Raji (cell line): Measurements from ENCODE around the gene CLEC17A.

Source experiments
- POLR2A ChIP-seq: IDR thresholded peaks from 2 replicates; pipeline ENCODE4 v1.6.1; 2011; ENCODE audit warnings: low read depth, low read length, control low read depth; ENCODE audit not compliant: insufficient read depth

The CLEC17A gene

DNA sequence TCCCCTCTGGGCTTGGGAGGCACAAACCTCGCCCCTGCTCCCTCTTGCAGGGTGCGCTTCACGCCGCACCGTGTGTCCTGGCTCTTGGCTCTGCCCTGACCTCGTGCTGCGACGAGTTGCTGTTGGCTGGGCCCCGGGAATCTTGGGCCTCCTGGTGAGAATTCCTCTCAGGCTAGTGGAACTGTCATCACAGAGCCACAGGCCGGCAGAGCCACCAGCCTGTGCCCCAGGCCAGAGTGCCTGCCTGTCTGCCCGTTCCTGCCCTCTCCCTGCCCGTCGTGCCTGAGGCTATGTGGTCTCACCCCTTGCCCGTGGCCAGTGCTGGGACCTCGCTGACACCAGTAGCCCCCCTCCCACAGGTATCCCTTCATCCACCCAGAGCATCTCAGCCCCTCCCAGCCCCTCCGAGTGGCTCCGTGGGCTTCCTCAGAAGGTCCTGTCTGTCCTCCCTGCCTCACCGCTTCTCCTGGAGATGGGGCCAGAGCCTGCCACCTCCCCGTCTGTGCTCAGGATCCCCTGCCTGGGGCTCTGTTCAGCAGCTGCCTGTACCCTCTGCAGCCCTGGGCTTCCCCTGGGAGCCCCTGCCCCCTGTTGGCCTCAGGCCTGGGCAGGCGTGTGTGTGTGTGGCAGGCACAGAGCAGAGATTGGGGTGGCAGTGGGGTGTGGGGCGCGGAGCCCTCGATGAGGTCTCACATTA, 24.4 kb upstream of the CLEC17A start:
- TF ChIP-seq POLR2A = no peak

DNA sequence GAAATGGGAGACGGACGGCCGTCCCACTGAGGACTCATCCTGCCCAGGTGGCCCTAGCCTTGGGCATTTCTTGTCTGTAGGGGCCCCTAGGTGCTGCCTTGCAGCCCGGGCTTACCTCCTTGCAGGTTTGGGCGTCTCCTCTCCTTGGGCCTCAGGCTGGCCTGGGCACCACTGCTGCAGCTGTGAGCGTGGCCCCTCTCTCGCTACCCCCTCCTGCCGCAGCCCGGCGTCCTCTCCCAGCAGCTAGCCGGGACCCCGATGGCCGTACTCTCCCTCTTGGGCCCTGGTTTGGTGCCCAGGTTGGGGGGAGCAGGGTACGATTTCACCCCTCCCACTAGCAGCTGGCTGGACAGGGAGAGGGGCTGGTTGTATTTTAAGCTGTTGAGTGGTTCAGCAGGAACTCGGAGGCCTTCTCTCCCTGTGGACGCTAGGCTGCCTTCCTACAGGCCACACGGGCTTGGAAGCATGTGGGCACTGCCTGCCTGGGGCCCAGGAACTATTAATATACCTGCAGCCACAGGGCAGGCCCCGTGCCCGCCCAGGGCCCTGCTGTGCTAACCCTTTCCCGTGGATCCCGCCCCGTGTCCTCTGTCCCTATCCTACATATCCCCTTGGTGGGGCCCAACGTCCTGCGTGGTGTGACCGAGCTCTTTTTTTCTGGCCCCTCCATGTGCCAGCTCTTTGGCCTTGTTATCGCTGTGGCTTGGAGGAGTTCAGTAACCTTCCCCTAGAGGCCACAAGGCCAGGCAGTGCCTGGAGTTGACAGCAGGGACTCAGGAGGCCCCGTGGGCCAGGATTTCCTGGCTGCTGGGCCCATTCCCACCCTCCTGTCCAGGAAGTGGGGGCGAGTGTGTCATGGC, 22.7 kb upstream of the CLEC17A start:
- no peak for TF ChIP-seq POLR2A

DNA sequence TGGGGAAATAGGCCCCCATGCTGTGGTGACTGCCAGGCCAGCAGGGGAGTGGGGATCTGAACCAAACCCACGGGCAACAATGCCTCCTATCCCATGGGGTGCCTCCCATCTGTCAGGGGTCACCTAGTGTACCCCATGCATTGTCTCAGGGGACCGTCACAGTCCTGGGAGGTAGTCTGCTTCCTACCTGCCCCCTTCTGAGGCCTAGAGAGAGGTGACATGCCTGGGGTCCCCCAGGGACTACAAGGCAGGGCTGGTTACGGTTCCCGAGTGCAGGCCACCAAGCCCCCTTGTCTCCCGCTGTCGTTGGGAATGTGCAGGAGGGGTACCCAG, 22.1 kb upstream of the CLEC17A start:
- no peak for TF ChIP-seq POLR2A

DNA sequence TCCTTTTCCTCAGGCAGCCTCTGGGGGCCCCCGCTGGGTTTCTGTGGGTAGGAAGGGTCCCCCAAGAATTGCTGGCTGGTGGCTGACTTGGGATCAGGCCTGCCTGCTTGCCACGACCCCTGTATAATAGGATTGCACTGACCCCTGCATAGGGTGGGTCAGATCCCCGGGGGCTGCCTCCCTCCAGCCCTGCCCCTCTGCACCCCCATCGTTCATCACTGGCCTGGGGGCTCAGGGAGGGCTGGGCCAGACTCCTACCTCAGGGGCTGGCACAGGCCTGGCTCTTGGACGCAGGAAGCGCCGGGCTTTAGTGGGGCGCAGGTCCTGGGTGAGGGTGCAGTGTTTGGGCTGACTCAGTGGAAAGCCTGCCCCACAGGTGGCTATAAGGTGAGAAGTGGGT, 21.6 kb upstream of the CLEC17A start:
- TF ChIP-seq POLR2A = no peak

DNA sequence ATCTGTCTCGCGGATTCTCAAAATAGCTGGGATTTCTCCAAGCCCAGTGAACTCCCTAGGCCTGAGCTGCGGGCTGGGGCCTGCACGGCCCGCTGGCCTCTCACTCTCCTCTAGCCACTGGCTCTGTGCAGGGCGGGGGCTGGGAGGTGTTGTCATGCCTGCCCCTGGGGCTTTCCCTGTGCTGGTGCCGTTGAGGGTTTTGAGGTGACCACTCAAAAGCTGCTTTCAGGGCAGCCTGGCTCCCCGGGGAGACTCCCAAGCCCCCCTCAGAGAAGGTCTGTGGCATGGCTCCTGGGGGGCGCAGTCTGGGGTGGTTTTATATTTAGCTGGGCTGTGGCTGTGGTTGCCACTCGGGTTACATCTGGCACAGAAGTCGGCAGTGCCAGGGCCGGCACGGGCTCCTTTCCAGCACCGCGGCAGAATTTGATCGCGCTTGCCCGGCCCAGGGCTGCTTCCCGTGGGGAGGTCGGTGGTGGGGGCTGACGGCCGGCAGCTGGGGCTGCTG, 21.0 kb upstream of the CLEC17A start:
- TF ChIP-seq POLR2A = no peak

DNA sequence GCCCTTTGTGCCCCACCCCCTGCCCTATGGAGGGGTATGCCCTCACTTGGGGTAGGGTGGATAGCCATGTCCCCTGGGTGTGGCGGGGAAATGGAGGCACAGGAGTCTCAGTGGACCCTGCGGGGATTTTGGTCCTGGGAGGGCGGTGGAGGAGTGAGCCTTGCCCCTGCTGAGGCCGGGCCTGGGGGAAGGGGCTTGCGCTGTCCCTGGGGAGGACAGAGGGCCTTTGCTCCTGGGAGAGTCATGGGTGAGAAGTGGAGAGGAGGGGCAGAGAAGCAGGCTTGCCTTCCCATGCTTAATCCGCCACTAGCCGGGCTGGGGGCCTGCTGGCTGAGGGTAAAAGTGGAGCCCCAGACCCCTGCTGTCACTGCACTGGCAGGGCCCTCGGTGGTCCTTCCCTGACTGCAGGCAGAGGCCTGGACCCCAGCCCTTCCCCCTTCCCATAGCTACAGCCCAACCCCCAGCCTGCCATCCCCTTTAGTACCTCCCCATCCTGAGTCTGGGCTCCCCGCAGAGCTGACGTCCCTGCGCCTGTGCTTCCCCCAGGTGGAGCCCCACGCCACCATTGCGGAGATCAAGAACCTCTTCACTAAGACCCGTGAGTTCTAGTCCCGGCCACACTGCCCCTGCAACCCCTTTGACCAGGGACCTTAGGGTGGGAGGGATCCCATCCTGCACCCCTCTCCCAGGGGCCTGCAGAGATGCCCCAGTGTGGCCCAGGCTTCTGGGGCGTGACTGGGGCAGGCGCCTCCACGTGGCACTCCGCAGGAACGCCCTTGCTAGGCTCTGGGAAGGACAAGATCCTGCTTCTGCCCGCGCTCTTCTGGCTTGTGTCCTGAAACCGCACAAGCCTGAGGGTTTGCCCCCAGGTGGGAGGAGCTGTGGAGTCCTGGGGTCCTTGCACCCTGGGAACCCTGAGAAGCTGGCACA, 20.0 kb upstream of the CLEC17A start:
- TF ChIP-seq POLR2A = no peak

DNA sequence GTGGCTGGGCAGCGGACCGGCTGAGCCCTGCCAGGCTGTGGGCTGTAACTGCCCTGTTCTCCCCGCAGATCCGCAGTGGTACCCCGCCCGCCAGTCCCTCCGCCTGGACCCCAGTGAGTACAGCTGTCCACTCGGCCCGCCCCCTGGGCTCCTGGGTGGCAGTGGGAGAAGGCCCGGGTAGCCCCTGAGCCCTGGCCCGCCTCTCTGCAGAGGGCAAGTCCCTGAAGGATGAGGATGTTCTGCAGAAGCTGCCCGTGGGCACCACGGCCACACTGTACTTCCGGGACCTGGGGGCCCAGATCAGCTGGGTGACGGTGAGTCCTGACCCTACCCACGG, 19.3 kb upstream of the CLEC17A start:
- TF ChIP-seq POLR2A = no peak

DNA sequence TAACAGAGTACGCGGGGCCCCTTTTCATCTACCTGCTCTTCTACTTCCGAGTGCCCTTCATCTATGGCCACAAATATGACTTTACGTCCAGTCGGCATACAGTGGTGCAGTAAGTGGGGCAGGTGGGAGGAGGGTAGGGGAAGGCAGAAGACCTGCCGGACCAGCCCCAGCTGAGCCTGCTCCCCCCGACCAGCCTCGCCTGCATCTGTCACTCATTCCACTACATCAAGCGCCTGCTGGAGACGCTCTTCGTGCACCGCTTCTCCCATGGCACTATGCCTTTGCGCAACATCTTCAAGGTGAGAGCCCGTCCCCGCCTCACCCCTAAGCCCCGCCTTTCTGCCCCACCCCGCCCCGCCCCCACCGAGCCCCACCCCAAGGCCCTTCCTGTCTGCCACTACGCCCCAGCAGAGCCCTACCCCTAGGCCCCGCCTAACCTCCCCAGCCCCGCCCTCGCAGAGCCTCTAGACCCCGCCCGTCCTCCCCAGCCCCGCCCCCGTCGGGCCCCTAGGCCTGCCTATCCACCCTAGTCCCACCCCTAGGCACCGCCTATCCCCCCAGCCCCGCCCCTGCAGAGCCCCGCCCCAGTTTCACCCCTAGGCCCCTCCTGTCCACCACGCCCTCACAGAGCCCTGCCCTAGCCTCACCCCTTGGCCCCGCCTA, 18.8 kb upstream of the CLEC17A start:
- no peak for TF ChIP-seq POLR2A

DNA sequence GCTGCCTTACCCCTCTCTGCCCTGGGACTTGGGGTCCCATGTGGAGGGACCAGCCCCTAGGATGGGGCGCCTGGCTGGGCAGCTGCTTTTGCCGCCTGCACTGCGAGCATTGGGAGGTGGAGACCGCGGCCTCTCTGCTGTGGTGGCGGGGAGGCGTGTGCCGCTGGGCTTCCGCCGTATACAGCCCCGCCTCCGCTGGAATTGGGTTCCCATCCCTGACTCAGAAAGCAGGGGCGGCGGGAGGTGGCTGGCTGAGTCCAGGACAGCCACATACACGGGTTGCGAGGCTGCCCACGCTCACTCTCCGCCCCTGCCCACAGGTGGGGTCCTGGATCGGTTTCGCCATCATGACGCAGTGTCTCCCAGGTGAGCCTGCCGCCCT, 17.6 kb upstream of the CLEC17A start:
- no peak for TF ChIP-seq POLR2A

DNA sequence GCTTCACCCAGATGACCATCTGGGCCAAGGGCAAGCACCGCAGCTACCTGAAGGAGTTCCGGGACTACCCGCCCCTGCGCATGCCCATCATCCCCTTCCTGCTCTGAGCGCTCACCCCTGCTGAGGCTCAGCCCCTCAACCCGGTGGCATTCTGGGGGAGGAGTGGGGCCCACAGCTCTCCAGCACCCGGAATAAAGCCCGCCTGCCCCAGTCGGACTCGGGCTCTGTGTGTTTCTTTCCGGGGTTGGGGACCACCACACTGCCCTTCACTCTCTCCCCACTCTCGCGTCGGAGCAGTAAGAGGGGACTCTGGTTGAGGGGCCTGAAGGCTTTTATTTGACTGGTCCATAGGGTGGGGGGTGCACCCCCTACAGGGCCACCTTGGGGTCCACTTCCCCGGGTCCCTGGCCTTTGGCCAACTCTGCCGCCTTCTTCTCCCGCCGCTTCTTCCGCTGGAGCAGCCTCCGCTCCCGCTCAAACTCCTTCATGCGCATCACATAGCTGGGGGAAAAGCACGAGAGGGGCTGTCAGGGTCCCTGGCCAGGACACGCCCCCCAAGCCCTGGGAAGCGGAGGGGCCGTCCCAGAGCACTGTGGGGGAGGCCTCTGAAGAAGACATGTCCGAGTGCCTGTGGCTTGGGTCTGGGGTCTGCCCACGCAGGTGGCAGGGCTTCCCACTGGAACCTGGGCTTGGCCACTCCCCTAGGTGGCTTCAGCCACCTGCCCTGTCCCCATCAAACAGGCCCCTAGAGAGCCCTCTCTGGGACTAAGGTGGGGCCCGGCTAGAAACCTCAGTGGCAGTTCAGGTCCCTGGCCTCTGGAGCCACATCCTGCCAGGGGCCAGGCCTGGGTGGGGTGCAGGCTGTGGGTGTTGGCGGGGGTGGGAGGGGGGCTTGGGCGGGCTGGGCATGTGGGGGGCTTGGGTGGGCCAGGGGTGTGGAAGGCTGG, 16.8 kb upstream of the CLEC17A start:
- no peak for TF ChIP-seq POLR2A

DNA sequence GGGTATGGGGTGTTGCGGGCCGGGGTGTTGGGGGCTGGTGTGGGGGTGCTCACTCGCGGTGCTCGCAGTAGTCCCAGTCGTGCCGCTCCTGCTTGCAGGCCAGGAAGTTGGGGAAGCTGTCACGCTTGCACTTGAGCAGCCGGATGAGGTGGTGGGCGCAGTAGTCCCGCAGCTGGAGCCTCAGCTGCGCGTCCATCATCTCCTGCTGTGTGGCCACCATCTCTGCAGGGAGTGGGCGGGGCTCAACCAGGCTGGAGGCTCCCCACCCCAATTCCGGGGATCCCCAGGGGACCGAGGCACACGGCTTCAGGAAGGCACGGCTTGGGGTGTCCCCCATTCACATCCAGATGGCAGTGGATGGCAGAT, 16.2 kb upstream of the CLEC17A start:
- TF ChIP-seq POLR2A = no peak

DNA sequence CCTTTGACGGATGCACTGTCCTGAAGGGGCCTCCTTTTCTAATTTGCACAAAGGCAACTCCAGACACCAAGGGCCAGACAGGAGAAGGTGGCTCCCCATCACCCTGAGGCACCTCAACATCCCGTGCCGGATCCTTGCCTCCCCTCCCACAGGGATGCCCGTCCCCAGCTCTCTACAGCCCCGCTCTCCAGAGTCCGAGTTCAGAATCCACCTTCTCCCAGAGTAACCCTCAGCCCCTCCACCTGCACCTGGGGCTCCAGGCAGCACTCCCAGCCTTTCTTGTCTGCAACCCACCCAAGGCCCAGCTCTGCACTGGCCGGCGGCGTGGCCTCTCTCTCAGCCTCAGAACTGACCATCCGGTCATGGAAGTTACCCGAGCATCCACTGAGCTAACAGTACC, 15.8 kb upstream of the CLEC17A start:
- no peak for TF ChIP-seq POLR2A

DNA sequence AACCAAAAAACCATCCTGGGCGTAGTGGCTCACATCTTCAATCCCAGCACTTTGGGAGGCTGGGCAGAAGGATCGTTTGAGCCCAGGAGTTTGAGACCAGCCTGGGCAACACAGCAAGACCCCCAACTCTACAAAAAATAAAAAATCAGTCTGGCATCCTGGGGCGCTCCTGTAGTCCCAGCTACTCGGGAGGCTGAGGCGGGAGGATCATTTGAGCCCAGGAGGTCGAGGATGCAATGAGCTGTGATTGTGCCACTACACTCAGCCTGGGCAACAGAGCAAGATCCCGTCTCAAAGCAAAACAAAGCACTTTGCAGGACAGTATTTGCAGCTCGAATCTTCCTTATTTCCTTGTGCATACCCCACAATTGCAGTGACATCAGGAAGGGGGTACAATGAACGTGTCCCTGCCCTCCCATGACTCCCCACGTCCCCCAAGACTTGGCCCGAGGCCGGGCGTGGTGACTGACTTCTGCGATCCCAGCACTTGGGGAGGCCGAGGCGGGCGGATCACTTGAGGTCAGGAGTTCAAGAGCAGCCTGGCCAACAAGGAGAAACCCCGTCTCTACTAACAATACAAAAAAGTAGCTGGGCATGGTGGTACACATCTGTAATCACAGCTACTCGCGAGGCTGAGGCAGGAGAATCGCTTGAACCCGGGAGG, 11.9 kb upstream of the CLEC17A start:
- no peak for TF ChIP-seq POLR2A
